Kidney (tissue), 14 donors: ENCODE results near the gene SALL2. TPM values are rescaled to one million over a fixed set of nuclear protein-coding genes. Genes with fewer than 3 reads are reported as not detected.

Experiments used
- DNase-seq, 5 donors: peaks; one replicate each; pipeline ENCODE4 v3.0.0-alpha.2; 2013 to 2020
- FAIRE-seq: peaks from 2 replicates; lab custom pipeline; 2012; peaks lifted over from hg19 to GRCh38; lab: Jason Lieb, UNC
- H3K27ac ChIP-seq, 2 donors: one replicate each; pipeline ENCODE4 v1.7.0; 2013; ENCODE audit warnings: low read depth in 2 of 2, low read length in 2 of 2, inconsistent platforms in 1 of 2
- H3K27me3 ChIP-seq: one replicate; pipeline ENCODE4 v1.7.1; 2013; ENCODE audit warnings: low read length, inconsistent platforms; ENCODE audit not compliant: control insufficient read depth, insufficient read depth
- H3K36me3 ChIP-seq, 3 donors: one replicate each; pipeline versions ENCODE4 v1.7.0 to v1.7.1; 2013; ENCODE audit warnings: low read length in 3 of 3, control low read depth in 1 of 3, inconsistent platforms in 1 of 3; ENCODE audit not compliant: insufficient read depth in 3 of 3, control insufficient read depth in 2 of 3
- H3K4me1 ChIP-seq, 3 donors: one replicate each; pipeline versions ENCODE4 v1.7.0 to v1.7.1; 2013; ENCODE audit warnings: low read length in 3 of 3, inconsistent platforms in 1 of 3, low read depth in 1 of 3; ENCODE audit not compliant: control insufficient read depth in 2 of 3, insufficient read depth in 2 of 3
- H3K4me3 ChIP-seq, 3 donors: one replicate each; pipeline versions ENCODE4 v1.7.0 to v1.8.1; 2013; ENCODE audit warnings: low read length in 3 of 3, control low read depth in 1 of 3, inconsistent platforms in 1 of 3
- H3K9ac ChIP-seq, 3 donors: one replicate each; pipeline versions ENCODE4 v1.7.0 to v1.7.1; 2013; ENCODE audit warnings: low read length in 3 of 3, control low read depth in 1 of 3, inconsistent platforms in 1 of 3
- H3K9me3 ChIP-seq, 3 donors: one replicate each; pipeline versions ENCODE4 v1.7.0 to v1.7.1; 2013; ENCODE audit warnings: low read length in 3 of 3, control low read depth in 1 of 3, inconsistent platforms in 1 of 3; ENCODE audit not compliant: control insufficient read depth in 2 of 3, insufficient read depth in 1 of 3
- intact Hi-C: fragments of 100-400 bp; cut with DNase I; formaldehyde crosslinking; loops from one replicate; pipeline ENCODE4 v1.11.1; 2022
- polyA plus RNA-seq: library from polyadenylated mRNA; stranded (reverse); fragments of 350-450 nt; fragmentation: Illumina TruSeq; extraction: RNeasy Lipid Tissue Mini Kit (QIAGEN cat#74804); gene quantifications from one replicate; pipeline ENCODE4 v1.2.3, GENCODE V29; 2014; ENCODE audit warnings: low read depth, low replicate concordance; ENCODE audit not compliant: insufficient read depth
- total RNA-seq: library from RNA; stranded (reverse); fragmentation: NEBNext Ultra II Directional; extraction: Animal tissue kit (Norgen Biotek cat#: 25700); gene quantifications from one replicate; pipeline ENCODE4 v1.2.1, GENCODE V29; 2021
- TF ChIP-seq, protein P1 (sequence below): IDR thresholded peaks from 3 replicates; pipeline ENCODE4 v1.5.1; 2012; ENCODE audit warnings: mild to moderate bottlenecking, moderate library complexity, borderline replicate concordance; ENCODE audit not compliant: insufficient read depth; ENCODE audit errors: extremely low read depth
- donor health status: control.
- donor health status: control.
- donor health status: control.
- donor health status: control.
- donor health status: control.
- donor health status: DM: yes; HTN: yes; CAD: no.
- donor health status: Normal renal cell carcinoma (clear cell type).

The SALL2 gene
- total and polyA plus RNA-seq, 2 donors from 2014 or later, result 5.5 to 8.8 TPM

DNA sequence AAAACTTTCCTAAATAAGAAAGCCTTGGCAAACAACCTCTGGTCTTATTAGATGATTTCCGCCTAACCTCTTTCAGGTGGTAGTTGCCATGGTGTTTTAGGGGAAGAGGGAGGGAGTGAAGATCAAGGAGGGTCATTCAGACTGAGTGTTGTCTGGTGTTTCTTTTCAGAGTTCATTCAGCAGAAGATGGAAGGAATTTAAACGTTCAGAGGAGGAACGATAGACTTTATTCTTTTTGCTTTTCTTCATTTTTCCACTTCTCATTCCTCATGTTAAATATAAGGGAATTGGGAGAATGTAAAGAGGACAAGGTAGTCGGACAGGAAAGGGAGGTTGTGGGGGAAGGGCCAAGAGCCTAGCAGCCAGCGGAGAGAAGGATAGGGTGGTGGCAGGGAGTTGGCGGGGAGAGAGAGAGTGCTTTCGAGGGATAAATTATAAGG, 17.4 kb upstream of the SALL2 start:
- intact Hi-C loops, result no loop called here
- DNase-seq (peak in 3 of 5 donors; percentile 26 to 66 (median 63)), FAIRE-seq (no peak)
- no peaks in the 10 kb centered on the region for H3K36me3 ChIP-seq
- H3K9ac ChIP-seq, result no peak overlapping the region
- H3K4me1 ChIP-seq, result no peaks in the 10 kb centered on the region
- H3K27me3 ChIP-seq, result no peaks in the 10 kb centered on the region
- no peak overlapping the region for H3K27ac ChIP-seq
- TF ChIP-seq, protein P1, sequence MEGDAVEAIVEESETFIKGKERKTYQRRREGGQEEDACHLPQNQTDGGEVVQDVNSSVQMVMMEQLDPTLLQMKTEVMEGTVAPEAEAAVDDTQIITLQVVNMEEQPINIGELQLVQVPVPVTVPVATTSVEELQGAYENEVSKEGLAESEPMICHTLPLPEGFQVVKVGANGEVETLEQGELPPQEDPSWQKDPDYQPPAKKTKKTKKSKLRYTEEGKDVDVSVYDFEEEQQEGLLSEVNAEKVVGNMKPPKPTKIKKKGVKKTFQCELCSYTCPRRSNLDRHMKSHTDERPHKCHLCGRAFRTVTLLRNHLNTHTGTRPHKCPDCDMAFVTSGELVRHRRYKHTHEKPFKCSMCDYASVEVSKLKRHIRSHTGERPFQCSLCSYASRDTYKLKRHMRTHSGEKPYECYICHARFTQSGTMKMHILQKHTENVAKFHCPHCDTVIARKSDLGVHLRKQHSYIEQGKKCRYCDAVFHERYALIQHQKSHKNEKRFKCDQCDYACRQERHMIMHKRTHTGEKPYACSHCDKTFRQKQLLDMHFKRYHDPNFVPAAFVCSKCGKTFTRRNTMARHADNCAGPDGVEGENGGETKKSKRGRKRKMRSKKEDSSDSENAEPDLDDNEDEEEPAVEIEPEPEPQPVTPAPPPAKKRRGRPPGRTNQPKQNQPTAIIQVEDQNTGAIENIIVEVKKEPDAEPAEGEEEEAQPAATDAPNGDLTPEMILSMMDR, result no peak
- H3K4me3 ChIP-seq, result no peak overlapping the region
- no peaks in the 10 kb centered on the region for H3K9me3 ChIP-seq

DNA sequence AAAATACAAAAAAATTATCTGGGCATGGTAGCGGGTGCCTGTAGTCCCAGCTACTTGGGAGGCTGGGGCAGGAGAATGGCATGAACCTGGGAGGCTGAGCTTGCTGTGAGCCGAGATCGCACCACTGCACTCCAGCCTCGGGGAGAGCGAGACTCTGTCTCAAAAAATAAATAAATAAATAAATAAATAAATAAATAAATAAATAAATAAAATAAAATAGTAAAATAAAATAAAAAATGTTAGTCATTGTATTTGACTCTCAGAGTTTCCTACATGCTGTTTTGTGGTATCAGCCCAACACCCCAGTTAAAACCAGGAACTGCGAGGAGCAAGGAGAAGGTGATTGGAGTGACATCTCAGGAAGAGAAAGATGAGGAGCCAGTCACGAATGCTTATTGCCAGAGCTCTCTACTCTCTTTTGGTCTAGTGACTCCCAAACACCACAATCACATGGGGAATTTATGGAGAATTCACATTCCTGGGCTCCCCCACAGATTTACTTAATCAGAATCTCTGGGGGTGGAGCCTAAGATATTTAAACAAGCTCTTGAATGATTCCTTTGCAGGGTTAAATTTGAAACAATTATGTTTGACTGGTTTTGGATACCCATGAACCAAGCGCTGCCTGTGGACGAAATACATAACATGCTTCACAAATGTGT, 15.4 kb upstream of the SALL2 start:
- FAIRE-seq (no peak), DNase-seq (no peak)
- Histone ChIP-seq H3K4me3 (no peak overlapping the region), H3K36me3 (no peaks in the 10 kb centered on the region), H3K9ac (no peak overlapping the region), H3K27me3 (no peaks in the 10 kb centered on the region), H3K27ac (no peak overlapping the region), H3K4me1 (no peaks in the 10 kb centered on the region), H3K9me3 (no peaks in the 10 kb centered on the region)
- TF ChIP-seq, protein P1, result no peak
- intact Hi-C loops, result no loop called here

DNA sequence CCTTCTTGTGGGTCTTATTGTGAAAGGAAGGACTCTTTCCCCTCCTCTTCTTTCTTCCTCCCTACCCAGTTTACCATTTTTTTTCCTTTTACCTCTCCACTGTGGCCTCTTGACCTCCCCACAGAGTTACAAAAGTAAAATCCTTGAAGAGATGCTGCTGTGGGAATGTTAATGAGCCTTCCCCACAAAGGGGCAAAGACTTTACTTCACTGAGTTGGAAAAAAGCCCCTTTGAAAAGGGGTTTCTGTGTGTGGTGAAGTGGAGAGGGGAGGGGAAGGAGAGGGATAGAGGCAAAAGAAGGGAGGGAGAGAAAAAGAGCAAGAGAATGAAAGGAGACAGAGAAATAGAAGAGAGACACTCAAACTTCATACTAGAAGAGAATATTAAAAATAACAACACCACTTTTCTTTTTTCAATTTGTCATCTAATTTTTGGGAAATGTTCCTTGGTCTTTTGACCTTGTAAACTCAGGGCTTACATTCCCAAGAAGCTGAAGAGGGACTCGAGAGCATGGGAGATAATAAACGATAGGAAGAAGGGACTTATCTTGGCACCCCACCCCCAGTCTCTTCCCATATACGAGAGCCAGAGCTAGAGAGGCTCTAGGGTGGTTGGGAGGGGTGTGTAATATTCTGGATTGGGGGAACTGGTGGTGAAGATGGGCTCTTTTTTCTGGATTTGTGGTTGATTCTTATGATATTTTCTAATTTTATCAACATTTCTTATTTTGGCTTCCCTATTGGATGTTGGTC, 13.2 kb upstream of the SALL2 start:
- Histone ChIP-seq H3K4me3 (no peak overlapping the region), H3K9ac (no peak overlapping the region), H3K27me3 (no peaks in the 10 kb centered on the region), H3K27ac (no peak overlapping the region), H3K4me1 (peaks cover 0 to 2% (median 0%) of the 10 kb centered on the region in 3 donors), H3K36me3 (no peaks in the 10 kb centered on the region), H3K9me3 (no peaks in the 10 kb centered on the region)
- DNase-seq, result no peak
- TF ChIP-seq, protein P1, result no peak
- FAIRE-seq, result no peak
- intact Hi-C loops, result no loop called here
